Endothelial cell of hepatic sinusoid (primary cell): ENCODE measurements around the gene REC8.

Experiments
- in situ Hi-C: cut with HindIII; loops from 2 replicates; pipeline ENCODE4 v1.10.0; 2017; ENCODE audit warnings: low sequenced_read_pairs

Gene REC8

DNA sequence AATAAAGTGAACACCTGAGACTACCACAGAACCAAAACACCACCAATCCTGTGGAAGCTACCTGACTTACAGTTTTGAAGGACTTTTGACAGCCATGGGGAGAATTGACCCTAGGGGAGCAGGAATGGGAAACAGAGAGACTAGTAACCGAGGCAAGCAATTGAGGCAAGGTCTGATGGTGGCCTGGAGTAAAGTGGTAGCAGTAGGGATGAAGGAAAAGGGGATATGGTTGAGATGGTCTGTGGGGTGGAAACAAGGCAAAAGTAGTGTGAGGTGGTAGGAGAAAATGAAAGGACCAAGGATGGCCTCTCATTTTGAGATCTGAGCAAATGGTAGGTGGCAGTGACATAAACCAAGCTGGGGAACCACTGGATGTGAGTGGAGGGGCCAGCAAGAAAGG lies 15.0 kb upstream of the REC8 start:
- in situ Hi-C loops: no loop called here

GRCh38 chr14:24157331-24157730 lies 14.5 kb upstream of the REC8 start:
- in situ Hi-C loops: no loop called here

- in situ Hi-C loops: no loop called here
These were observed 11.9 kb upstream of the REC8 start for GRCh38 chr14:24159777-24160498.

- in situ Hi-C loops: no loop called here
These were observed 11.4 kb upstream of the REC8 start for GRCh38 chr14:24160499-24160849.

DNA sequence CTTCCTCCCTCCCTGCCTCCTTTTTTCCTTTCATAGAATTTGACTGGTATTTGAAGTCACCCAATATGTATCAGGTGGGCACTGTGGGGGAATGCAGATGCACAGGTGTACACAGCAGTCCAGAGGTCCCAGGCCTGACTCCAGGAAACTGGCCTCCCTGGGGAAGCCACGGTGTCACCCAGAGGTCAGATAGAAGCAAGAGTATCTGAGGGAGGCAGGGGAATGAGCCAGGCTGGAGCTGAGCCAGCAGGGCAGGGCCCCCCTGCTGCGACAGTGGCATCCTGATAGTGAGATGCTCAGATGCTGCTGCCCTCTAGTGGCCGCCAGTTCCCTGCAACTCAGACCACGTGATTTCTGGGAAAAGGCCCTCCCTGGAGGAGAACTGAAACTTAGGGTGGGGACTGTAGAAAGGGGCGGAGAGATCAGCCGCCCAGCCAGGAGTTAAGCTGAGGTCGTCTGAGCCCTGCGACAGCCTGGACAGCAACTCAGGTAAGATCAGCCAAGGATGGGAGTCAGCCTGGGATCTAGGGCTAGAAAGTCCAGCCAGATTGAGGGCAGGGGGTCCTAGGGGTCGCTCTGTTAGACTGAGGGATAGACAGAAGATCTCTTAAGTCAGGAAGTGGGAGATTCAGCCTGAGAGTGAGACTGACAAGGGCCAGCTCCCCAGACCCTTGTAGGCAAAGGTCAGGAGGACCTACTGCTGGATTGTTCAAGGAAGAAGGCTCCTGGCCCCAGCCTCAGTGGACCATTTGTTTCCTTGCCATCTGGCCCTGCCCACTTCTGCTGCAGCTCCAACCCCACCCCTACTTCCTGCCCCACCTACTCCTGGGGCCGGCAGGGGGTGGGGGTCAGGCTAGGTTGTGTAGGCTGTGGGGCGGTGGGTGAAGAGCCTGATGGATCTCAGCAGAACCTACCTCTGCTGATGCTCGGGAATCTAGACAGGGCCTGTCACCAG lies 10.8 kb upstream of the REC8 start, which contains the start of gene IRF9:
TSS of gene IRF9 (plus strand) at position 416 of the 955 bp plus-strand sequence. CDS start 880 bp downstream, outside the sequence.
- in situ Hi-C loops: no loop called here

- in situ Hi-C loops: no loop called here
These were observed 9.8 kb upstream of the REC8 start for GRCh38 chr14:24162093-24162492.

GRCh38 chr14:24164518-24164991 lies 7.3 kb upstream of the REC8 start:
- in situ Hi-C loops: no loop called here

- in situ Hi-C loops: no loop called here
These were observed 6.1 kb upstream of the REC8 start for GRCh38 chr14:24165785-24166184.

DNA sequence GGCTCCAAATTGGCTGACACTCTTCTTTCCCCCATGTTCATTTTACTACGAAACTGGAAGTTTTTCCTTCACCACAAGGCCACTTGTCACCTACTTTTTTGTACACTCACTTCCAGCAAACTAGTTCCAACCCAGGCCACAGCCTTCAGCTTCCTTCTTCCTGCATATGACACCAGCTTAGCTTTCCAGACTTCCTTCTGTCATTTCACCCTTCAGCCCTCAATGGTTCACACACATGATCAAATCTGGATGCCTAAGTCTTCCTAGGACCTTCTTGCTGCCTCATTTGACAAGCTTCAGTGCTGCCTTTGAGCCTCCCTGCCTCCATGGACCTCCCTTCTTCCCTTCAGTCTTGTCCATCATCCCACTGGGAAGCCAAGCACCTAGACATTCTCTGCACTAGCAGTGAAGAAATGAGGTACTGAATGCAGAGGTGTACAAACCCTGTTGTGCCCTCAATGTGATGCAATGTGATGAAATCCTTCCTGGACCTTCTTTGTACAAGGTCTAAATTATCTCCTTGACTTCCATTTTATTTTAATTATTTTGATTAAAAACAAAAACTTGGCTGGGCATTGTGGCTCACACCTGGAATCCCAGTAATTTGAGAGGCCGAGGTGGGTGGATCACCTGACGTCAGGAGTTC lies 4.3 kb upstream of the REC8 start:
- in situ Hi-C loops: no loop called here

GRCh38 chr14:24172261-24172860 lies 481 bp downstream of the REC8 start:
- in situ Hi-C loops: no loop called here

DNA sequence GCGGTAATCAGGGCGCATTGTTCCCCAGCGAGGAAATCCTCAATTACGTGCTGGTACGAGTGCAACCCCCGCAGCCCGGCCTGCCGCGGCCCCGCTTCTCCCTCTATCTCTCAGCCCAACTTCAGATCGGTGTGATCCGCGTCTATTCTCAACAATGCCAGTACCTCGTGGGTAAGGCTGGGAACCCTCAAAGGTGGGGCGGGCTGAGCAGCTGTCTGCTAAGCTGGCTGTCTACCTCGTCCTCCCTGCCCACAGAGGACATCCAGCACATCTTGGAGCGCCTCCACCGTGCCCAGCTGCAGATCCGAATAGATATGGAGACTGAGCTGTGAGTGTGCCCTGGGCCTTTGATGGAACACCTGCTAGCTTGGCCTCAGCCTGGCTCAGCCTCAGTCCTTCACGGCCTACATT lies 996 bp downstream of the REC8 start:
- in situ Hi-C loops: no loop called here

DNA sequence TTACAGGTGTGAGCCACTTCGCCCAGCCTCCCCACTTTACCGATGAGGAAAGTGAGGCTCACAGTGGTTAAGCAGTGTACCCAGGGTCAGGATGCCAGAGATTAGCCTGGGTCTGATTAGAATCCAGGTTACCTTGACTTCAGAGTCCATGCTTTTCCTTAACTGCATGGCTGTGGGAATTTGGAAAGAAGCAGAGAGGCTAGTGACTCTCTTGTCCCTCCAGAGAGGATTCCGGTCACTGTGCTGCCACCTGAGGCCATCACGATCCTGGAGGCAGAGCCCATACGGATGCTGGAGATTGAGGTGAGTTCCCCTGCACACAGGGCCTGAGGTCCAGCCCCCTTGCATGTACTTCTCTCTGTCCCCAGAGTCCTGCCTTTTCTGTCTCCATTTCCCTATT lies 4.7 kb downstream of the REC8 start:
- in situ Hi-C loops: no loop called here

DNA sequence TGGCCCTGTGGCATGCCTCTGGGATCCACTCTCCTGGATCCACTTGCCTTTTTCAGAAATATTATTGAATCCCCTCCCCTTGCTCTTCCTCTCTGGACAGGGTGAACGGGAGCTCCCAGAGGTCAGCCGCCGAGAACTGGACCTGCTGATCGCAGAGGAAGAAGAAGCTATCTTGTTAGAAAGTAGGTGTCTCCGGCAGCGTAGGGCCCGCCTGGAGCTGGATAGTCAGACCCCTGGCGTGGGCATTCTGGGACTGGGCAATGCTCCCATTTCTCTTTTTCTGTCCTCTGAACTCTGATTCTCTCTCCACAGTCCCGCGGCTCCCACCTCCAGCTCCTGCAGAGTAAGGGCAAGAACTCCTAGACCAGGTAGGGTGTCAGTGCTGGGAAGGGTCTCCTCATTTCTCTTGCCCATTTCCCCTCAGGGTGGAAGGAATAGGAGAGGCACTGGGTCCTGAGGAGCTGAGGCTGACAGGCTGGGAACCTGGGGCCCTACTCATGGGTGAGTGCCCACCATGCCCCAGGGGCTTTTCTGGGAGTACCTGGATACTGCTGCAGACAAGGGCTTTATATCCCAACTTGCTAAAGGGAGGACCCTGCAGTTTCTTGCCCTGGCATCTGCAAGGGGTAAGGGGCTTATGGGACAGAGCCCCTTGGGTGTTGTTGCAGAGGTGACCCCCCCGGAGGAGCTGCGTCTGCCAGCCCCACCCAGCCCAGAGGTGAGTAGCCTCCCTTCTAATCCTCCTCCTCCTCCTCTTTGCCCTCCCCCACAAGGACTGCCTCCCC lies 5.4 kb downstream of the REC8 start:
- in situ Hi-C loops: no loop called here

GRCh38 chr14:24177891-24178290 lies 6.0 kb downstream of the REC8 start:
- in situ Hi-C loops: no loop called here

DNA sequence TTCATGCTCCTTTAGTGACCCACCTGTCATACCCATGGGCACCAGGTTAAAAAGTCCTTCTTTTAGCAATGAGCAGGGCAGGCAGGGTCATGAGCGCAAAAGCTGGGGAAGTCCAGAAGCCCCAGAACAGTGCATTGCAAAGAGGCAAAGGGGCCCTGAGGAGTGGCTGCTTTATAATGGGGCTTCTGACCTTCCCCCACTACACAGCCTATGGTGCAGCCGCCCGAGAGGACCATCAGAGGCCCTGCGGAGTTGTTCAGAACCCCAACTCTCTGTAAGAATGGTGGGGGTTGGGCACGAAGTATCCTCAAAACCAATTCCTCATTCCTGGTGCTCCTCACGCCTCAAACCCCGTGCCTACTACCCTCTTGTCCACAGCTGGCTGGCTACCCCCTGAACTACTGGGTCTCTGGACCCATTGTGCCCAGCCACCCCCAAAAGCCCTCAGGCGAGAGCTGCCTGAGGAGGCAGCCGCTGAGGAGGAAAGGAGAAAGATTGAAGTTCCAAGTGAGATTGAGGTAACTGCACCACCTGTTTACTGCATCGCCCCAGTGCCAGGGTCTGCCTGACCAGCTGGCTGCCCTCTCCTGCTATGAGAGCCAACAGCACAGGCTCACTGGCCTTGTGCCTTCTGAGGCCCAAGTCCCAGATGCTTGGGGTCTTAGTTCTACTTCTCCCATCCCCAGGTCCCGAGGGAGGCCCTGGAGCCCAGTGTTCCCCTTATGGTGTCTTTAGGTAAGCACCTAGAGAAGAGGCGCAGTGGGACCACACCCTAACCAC lies 6.7 kb downstream of the REC8 start:
- in situ Hi-C loops: no loop called here

GRCh38 chr14:24179294-24179960 lies 7.5 kb downstream of the REC8 start:
- in situ Hi-C loops: no loop called here

GRCh38 chr14:24179961-24180796 lies 8.3 kb downstream of the REC8 start:
- in situ Hi-C loops: no loop called here
